NCI-H2029 treated with DMSO at 0.1 percent for 48 hours (cell line): ENCODE results near the gene SCO1.
"Not testable (repeated sequence)": the region's sequence is repeated elsewhere in the genome, so short reads cannot be mapped to it uniquely, and the experiment has no call there.

Experiments used
- DNase-seq: peaks from one replicate; lab custom pipeline; 2025; lab: John Stamatoyannopoulos, UW

The SCO1 gene

DNA sequence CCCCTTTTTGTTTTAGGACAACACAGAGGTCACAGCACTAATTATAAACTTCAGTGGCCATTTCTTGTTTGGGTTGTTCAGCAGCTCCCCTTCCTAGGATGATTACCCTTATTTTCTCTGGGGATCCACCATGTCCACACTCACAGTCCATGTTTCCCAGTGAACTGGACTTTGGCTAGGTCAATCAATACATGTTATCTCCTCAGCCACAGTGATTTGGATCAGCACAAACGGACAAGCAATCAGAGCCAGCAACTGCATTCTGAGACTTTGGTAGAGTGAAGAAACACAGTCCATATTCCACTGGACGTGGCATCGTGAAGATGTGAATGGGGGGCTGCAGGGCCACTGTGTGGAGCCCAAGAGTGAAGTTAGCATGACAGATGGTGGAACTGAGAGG is 27.9 kb upstream of the SCO1 start:
- no peak for DNase-seq

DNA sequence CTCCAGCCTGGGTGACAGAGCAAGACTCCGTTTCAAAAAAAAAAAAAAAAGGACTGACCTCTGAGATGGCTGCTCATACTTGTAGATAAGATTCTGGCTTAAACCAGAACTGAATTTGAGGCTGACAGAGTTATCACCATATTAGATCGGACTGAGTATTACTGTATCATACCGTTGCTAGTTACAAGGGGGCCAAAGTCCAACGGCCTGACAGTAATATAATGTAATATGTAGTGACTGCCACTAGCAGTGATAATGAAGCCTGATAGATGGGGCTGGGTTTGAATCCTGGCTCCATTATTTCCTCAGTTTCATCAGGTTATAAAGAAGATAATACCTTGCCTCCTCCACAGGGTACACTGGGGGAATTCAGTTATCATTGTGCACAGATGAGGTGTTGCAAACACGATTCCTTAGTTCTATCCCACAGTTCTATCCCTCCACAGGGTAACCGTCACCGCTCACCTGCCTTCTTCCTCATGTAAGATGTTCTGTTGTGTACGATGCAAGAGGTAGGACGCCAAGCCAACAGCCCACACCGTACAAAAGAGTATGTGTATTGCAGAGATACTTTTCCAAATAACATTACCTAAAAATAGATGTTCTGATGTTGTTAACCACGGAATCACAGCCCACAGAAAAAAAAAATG is 27.3 kb upstream of the SCO1 start:
- DNase-seq: no peak

DNA sequence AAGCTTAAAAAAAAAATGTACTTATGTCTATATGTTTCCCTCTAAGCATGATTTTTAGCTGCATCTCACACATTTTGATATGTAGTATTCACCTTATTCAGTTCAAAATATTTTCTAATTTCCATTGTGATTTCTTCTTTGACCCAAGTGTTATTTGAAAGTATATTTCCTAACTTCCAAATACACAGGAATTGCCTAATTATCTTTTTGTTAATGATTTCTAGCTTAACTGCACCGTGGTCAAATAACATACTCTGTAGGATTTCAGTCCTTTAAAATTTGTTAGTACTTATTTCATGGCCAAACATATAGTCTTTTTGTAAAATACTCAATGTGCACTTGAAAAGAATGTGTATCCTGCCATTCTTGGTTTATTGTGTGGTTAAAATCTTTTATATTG is 21.2 kb upstream of the SCO1 start:
- DNase-seq: no peak

DNA sequence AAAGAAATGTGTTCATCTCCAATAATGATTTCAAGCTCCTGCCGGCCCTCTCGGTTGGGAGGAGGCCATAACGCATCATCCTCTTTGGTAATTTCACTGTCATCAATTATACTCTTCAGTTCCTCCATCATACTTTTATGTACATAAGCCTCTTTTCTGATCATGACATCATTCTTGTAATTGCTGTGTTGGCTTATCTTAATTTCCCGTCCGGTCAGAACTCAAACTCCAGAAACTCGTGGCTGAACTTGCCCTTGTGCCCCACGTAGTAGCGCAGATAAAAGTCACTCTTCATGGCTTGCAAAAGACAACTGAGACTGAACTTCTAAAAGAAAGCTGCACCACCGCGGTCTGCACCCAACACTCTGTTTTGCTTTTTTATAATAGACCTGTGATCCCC is 18.9 kb upstream of the SCO1 start:
- DNase-seq: no peak

DNA sequence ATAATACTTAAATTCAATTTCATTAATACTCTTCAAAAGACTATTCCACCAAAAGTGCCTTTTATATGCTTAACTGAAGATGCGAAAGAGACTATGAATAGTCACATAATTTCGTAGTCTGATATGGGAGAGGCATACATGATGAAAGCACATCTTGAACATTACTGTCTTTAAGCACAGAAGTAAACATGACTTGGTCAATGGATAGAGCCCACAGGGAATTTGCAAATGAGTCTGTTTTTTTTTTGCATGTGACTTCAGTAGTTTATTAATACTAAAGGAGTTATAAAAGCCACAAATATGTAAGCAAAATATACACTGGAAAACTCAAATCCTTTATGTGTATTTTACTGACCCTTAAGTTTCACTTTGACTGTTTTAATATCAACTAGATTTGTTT is 16.0 kb upstream of the SCO1 start:
- DNase-seq: no peak

DNA sequence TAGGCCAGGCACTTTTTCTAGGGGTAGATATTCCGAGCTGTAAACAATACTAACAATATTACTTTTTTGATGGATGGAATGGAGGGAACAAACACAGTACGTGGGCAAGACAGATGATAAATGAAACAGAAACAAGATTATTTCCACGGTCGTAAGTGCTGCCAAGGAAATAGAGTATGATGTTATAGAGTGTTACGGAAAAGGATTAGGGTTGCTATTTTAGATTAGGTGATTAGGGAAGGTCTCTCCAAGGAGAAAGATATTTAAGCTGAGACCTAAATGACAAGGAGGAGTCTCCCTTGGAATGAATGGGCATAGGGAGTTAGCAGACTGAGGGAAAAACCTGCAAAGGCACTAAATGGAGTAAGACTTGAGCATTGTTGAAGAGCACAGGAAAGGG is 8.4 kb upstream of the SCO1 start:
- no peak for DNase-seq

DNA sequence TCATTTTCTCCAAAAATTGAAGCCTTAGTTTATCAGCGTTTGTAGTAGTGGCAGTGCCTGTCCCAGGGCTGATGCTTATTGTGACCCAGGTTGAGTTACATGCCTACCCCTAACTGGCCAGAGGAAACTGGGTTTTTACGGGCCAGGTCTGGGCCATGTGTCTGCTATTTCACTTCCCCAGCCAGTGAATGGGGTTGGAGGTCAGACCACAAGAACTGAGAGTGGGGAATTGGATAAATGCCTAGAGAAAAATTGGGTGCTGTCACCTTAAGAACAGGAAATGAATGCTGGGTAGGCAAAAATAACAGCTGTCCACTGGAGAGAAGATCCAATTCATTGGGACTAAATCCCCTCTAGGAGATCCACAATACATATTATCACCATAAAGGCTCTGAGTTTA is 5.2 kb upstream of the SCO1 start:
- no peak for DNase-seq

DNA sequence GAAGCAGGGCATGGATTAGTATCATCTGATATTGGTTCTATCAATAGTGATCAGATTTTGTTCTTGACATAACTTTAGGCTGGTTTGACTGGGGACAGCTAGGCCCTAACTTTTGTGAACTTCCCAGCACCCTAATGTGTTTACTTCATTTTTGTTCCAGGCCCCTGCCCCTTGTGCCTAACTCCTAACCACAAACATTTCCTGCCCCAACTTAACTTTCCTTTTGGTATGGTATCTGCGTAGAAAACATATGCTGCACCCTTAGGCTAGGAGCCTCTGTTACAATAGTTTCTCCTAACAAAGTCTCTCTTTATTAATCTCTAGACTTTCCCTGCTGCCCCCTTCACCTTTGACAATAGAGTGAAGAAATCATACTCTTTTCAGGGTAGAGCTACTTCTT is 2.5 kb upstream of the SCO1 start:
- no peak for DNase-seq

DNA sequence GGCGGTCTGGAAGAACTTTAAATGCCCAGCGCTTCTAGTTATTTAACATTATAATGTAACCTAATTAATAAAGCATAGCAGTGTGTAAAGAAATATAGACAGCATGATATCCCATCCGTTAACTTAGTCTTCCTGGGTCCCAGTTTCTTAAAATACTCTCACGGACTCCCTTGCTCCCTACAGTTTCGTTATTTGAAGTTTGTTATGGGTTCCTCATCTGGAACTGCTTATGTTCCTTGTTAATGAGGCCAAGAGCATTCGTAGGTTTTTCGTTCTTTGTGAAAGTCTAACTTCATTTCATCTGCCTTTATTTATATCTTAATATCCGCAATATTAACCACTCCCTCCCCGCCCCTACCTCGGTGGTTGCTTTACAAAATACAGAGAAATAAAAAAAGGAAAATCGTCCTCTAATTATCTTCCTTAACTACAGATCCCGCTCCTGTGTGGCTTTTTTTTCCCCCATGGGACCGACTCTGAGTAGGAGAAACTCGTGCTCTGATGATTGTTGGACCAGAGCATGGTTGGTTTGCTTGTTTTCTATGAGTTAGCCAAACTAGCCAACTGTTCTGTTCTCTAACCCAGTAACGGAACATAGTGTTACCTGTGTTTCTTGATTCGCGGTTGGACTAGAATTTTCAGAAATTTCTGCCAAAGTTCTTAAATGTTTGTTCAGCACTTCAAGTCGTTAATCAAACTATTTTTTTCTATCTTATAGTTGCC is 924 bp upstream of the SCO1 start:
- no peak for DNase-seq

DNA sequence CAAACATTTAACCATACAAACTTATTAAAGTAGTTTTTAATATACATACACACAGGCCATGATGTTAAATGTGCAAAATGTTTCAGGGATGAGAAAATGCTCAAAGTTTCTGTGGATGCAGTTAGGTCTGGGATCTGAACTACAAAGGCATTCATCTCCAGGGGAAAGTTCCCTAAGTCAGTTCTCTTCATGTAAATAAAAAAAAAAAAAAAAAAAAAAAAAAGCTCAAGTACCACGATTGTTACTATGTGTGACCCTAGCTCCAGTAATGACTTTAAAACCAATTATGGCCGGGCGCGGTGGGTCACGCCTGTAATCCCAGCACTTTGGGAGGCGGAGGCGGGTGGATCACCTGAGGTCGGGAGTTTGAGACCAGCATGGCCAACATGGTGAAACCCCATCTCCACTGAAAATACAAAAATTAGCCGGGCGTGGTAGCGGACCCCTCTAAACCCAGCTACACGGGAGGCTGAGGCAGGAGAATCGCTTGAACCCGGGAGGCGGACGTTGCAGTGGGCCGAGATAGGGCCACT is 1.4 kb downstream of the SCO1 start:
- DNase-seq: not testable (repeated sequence)

DNA sequence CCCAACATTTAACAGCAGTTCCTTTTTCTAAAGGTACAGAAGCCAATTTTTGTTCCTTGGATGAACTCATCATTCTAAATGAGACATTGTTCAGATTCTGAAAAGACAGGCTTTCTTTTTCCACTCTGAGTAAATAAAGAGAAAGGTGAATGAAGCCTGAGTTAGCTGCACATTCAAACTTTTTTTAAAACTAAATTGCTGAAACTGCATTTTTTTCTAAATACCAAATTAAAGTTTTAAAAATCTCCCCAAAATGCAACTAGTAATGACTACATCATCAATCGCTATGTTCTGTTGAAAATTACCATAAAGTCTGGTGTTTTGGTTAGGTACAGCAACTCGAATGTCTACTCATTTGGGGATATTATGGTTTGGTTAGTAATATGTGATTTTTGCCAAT is 9.8 kb downstream of the SCO1 start:
- DNase-seq: no peak

DNA sequence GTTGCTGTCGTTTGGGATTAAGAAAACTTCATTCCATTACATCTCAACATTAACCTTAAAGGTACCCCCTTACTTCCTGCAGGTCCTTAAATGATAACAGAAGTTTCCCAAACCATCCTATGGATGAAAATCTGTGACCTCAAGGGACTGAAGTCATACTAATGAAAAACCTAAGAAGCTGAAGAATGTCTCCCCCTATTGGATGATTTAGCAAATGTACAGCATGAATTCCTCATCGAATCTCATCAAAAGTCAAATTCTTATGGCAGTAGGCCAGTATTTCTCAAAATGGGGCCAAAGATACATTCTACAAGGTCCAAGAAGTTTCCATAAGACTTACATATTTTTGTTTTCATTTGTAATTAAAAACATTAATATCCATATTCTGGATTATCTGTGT is 13.5 kb downstream of the SCO1 start:
- no peak for DNase-seq

DNA sequence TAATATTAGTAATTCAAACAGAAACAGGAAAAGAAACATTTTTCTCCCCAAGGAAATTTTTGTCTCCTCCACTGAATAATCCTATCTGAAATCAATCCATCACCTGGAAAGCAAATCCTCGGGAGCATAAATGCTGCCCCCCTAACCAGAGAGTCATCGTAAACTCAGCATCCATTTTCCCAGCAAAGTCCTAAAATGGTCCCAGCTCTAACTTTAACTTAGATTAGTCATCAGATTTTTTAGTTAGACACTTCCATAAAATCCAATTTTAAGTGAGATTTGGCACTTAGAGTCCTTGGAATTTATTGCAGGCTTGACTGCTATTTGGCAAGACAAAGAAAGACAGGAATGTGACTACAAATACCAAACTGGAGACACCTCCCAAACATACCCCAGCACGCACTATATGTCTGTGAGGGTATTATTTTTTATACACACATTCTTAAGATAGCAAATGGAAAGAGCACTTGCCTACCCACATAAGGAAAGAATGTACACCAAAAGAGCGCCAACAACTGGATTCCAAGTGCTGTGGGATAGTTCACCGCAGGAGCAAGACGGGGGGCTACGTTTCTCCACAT is 15.4 kb downstream of the SCO1 start:
- no peak for DNase-seq

DNA sequence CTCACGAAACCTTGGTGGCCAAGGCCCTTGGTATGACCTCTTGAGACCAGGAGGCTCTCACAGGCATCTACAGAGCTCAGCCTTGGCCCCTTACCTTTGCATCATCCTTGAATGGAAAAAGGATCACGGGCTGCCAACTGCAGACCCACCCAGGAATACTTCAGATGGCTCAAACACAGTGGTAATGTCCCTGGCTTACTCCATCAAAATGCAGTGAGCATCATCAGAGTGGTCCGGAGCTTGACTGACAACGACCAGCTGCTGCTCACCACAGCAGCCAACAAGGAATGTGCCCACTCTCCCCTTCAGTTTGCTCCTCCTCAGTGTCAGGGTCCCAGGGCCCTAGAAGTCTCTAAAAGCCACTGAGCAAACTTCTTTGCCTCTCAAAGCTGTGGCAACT is 22.6 kb downstream of the SCO1 start:
- DNase-seq: no peak

DNA sequence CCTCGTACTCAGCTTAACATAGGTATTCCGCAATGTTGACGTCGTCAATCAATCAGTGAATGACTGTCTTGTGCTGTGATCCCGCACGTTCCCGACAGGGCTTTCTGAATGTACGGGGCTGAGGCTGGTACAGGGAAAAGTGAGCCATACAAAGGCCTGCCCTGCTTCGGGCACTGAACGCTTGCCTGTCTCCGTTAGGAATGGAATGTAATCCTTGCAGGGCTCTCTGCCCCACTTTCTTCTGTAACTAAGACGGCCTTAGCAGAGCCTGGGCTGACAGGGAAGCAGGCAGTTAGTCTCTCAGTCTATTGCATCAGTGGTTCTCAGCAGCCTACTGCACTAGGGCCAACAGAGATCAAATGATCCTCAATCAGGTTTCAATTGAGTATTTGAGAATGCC is 24.0 kb downstream of the SCO1 start:
- DNase-seq: no peak

DNA sequence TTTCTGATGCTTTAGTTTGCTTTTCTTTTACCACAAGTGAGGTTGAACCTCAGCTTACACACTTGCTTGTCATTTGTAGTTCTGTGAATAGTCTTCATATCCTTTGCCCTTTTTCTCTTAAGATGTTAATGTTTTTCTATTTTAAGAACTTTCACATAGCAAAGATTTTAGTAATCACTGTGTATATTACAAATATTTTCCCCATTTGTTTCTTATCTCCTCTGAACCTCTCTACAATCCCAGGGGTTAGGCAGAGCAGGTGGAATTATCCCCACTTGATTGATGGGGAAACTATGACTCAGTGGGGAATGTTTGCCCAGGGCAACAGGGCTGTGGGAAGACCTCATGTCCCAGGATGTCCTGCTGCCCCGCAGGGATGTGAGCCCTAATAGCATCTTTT is 28.6 kb downstream of the SCO1 start:
- DNase-seq: no peak

DNA sequence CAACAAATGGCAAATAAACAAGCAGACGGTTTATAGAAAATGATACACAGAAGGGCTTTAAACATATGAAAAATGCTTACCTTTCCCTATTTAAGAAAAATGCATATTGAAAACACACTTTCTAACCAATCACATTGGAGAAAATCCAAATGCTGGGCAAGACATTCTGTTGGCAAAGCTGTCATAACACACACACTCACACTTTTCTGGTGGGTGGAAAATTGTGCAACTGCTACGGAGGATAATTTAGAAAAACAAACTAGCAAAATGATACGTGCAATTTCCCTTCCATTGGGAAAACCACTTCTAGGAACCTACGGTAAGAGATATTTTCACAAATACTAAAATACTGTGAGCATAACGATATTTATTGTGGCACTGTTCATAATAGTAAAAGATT is 30.4 kb downstream of the SCO1 start:
- DNase-seq: no peak

DNA sequence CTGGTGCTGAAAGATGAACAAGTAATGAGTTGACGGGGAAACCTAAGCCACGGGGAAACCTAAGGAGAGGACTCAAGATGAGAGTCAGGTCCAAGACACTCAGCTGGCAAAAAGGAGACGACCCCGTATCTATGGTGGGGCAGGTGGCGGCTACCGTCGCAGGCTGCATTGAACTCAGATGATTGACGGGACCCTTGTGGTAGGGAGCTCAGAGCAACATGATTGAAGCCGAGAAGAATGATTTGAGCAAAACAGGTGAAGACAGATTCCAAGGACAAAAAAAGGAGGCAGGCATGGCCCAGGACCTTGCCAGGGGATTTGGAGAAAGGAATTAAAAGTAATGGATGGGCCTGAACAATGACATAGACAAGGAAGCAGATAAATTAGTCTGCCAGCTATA is 32.8 kb downstream of the SCO1 start:
- DNase-seq: no peak

DNA sequence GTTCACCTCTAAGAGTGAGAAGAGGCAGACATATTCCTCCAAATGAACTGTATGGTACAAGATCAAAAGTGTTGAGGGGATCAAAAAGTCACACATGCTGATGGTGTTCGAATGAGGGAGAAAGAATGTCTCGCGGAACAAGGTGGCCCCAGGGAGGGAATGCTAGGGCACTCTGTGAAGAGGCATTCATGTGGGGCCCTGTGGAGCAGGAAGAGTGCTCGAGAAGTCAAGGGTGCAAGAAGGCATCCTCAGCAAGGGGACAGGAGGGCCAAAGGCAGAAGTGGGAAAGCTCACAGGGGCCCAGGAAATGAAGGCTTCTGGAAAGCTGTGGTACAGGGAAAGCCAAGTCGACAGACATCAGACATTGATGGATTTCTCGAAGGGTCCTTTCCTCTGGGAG is 34.1 kb downstream of the SCO1 start:
- no peak for DNase-seq

DNA sequence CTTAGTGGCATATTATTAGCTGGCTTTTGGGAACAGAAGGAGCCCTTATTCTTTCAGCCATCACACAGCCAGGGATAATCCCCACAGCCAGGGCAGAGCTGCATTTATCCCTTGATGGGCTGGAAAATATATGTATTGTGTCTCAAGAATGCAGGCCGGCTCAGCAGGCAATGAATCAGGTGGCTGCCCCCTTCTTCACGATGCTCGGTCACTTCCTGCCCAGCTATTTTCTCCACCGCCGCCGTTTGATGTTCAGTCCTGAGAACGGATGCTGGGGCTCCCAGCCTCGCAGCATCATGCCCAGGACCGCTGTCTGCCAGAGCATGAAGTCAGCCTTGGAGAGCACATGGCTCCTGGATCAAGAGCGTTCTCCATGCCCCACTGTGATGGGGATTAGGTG is 35.9 kb downstream of the SCO1 start:
- DNase-seq: no peak

DNA sequence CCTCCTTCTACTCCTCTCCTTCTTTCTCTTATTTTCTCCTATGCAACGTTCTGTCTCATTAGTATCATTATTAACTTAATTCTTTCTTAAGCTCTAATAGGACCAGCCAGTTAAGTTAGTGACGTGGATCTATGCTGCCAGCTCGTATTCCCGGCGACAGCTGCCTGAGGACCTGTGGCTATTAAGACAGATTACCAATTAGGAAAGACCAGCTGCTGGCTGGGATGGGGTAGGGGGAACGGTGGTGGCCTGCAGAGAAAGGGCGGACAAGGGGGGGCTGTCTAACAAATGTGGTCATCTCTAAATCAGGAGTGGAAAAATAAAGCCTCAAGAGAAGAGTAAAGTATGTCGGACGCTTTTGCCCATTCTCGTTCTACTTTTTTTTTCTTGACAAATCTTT is 39.5 kb downstream of the SCO1 start:
- no peak for DNase-seq

DNA sequence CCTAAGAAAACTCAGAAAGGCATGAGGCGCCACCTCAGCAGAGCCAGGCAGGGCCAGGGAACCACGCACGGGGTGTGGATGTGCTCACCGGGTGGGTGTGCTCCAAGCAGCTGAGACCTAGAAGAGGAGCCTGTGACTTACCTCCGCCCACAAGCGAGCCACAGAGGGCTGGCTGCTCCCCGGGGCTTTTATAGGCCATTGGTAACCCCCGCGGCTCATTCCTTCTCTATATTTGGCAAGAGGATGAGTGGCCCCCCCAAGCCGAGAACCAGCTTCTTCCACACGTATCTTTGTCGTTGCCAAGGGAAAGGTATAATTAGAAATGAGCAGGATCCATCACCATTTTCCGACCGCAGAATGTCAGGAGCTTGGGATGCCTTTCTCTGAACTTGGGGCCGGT is 40.2 kb downstream of the SCO1 start, which contains the start of gene MYH3:
TSS of gene MYH3 (minus strand) at position 162 of the 400 bp plus-strand sequence. CDS start 2,245 bp downstream, outside the sequence.
- no peak for DNase-seq

DNA sequence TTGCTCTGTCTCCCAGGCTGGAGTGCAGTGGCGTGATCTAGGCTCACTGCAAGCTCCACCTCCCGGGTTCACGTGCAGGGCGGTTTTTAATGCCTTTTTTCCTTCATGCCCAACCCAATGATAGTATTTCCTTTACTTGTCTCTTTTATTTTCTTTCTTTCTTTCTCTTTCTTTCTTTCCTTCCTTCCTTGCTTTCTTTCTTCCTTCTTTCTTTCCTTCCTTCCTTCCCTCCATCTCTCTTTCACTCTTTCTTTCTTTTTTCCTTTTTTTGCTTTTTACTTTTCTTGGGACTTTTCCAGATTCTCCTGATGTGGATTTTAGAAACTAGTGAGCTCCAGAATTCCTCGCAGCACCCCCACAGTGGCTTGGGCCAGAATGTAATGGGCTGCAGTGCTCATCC is 43.3 kb downstream of the SCO1 start:
- no peak for DNase-seq
